ENCODE results near the gene AGFG1. TPM values are rescaled to one million over a fixed set of nuclear protein-coding genes. Genes with fewer than 3 reads are reported as not detected.
"Not testable (repeated sequence)": the region's sequence is repeated elsewhere in the genome, so short reads cannot be mapped to it uniquely, and the experiment has no call there.

Gene AGFG1
- total RNA-seq, 4 donors from 2014 or later: 41.0 to 60.3 (median 55.0) TPM

- H3K9me3 ChIP-seq: no peaks in the 10 kb centered on the region
- WGBS: 92% methylated on average over 5 of the region's 5 CpGs
- peaks cover 40% of the 10 kb centered on the region for H3K4me1 ChIP-seq
- no peak overlapping the region for H3K27ac ChIP-seq
- DNase-seq (ENCODE audit: low spot score in 2 of 2): no peak
- TF ChIP-seq, protein P1, sequence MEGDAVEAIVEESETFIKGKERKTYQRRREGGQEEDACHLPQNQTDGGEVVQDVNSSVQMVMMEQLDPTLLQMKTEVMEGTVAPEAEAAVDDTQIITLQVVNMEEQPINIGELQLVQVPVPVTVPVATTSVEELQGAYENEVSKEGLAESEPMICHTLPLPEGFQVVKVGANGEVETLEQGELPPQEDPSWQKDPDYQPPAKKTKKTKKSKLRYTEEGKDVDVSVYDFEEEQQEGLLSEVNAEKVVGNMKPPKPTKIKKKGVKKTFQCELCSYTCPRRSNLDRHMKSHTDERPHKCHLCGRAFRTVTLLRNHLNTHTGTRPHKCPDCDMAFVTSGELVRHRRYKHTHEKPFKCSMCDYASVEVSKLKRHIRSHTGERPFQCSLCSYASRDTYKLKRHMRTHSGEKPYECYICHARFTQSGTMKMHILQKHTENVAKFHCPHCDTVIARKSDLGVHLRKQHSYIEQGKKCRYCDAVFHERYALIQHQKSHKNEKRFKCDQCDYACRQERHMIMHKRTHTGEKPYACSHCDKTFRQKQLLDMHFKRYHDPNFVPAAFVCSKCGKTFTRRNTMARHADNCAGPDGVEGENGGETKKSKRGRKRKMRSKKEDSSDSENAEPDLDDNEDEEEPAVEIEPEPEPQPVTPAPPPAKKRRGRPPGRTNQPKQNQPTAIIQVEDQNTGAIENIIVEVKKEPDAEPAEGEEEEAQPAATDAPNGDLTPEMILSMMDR (IDR thresholded peaks at IDR 0.05): no peak
- TF ChIP-seq POLR2AphosphoS5 (IDR thresholded peaks at IDR 0.05) (no peak), EP300 (IDR thresholded peaks at IDR 0.05) (no peak), POLR2A (IDR thresholded peaks at IDR 0.05) (no peak)
- H3K4me3 ChIP-seq: no peak overlapping the region
- no peaks in the 10 kb centered on the region for H3K27me3 ChIP-seq
- H3K36me3 ChIP-seq: peaks cover 3% of the 10 kb centered on the region
These were observed 45.8 kb downstream of the AGFG1 start for GRCh38 chr2:227517724-227518123.

- not testable (repeated sequence) for H3K4me3 ChIP-seq; H3K36me3 ChIP-seq; DNase-seq (ENCODE audit: low spot score in 2 of 2); H3K27ac ChIP-seq; H3K9me3 ChIP-seq; H3K27me3 ChIP-seq
- H3K4me1 ChIP-seq: peaks cover 33% of the 10 kb centered on the region
- 46% methylated on average over 7 of the region's 7 CpGs for WGBS
These were observed 46.4 kb downstream of the AGFG1 start for GRCh38 chr2:227518278-227518865.

DNA sequence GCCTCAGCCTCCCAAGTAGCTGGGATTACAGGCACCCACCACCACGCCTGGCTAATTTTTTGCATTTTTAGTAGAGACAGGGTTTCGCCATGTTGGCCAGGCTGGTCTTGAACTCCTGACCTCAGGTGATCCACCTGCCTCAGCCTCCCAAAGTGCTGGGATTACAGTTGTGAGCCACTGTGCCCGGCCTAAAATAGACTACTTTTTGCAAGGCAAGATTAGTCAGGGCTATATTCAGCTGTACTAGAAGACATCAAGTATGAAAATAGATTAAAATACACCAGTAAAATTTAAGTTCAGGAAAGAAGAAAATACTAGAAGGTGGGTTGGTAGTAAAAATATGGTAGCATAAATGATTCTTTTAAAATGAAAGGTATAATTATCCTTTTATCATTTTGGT is 49.2 kb downstream of the AGFG1 start:
- H3K9me3 ChIP-seq; H3K27ac ChIP-seq; DNase-seq (ENCODE audit: low spot score in 2 of 2); H3K27me3 ChIP-seq; H3K4me3 ChIP-seq: not testable (repeated sequence)
- peaks cover 25% of the 10 kb centered on the region for H3K36me3 ChIP-seq
- WGBS: 87% methylated on average over 3 of the region's 3 CpGs
- H3K4me1 ChIP-seq: peaks cover 22% of the 10 kb centered on the region

DNA sequence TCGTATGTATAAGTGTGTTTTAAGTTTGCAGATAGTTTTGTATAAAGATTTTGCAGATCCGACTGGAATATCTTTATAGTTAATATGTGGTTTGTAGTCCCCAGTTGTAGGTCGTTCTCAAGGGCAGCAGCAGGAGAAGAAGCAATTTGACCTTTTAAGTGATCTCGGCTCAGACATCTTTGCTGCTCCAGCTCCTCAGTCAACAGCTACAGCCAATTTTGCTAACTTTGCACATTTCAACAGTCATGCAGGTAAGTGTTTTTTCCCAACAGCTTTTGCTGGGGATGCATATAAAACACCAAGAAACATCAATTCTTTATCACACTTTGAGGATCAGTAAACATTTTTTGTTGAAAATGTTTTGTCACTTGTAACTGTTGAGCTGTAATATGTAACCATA is 52.7 kb downstream of the AGFG1 start:
- peaks cover 38% of the 10 kb centered on the region for H3K36me3 ChIP-seq

DNA sequence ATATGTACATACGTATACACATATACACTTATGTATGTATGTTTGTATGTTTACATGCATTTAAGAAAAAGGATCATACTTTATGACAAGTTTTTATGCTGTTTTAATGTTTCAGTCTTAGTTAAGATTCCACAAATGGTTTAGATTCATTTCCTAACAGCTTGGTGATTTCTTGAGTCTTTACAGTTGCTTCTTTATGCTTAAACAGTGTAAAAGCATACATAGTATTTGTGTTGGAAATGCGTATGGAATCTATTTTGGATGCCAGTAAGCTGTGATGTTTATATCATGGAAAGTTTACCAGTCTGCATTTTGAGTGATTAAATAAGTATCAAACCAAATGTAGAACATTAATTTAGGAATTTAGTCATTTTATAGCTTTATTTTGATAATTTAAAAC is 55.4 kb downstream of the AGFG1 start:
- peaks cover 44% of the 10 kb centered on the region for H3K36me3 ChIP-seq
- H3K4me3 ChIP-seq: no peak overlapping the region
- 96% methylated on average over 2 of the region's 2 CpGs for WGBS

More for the DNA sequence above, 52.7 kb downstream of the AGFG1 start:
- TF ChIP-seq, protein P1 (IDR thresholded peaks at IDR 0.05): no peak
- TF ChIP-seq POLR2AphosphoS5 (IDR thresholded peaks at IDR 0.05): no peak
- TF ChIP-seq POLR2A (IDR thresholded peaks at IDR 0.05): no peak
- TF ChIP-seq EP300 (IDR thresholded peaks at IDR 0.05): no peak
- DNase-seq (ENCODE audit: low spot score in 2 of 2): no peak
- no peak overlapping the region for H3K4me3 ChIP-seq
- H3K27me3 ChIP-seq: no peaks in the 10 kb centered on the region
- no peaks in the 10 kb centered on the region for H3K4me1 ChIP-seq
- H3K27ac ChIP-seq: no peak overlapping the region
- 89% methylated on average over 4 of the region's 4 CpGs for WGBS
- no peaks in the 10 kb centered on the region for H3K9me3 ChIP-seq

DNA sequence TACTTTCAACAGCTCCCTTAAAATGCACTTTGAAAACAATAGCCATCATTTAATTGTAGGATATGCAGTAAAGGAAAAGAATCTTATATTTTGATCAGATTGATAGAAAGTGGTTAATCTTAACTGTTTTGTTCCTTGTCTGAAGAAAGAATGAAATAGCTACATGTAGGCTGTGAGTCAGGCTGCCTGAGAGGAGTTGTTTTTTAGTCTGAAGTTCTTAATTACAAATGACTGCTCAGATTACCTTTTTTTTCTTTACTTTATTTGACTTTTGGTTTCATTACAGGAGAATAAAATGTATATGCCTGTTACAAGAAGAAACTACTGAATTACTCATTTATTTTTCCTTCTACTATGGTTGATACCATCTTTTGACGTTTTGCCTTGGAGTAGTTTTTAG is 56.8 kb downstream of the AGFG1 start:
- no peaks in the 10 kb centered on the region for H3K27me3 ChIP-seq
- TF ChIP-seq EP300 (IDR thresholded peaks at IDR 0.05) (no peak), POLR2A (IDR thresholded peaks at IDR 0.05) (no peak), POLR2AphosphoS5 (IDR thresholded peaks at IDR 0.05) (no peak)
- TF ChIP-seq, protein P1 (IDR thresholded peaks at IDR 0.05): no peak
- no peaks in the 10 kb centered on the region for H3K4me1 ChIP-seq
- H3K4me3 ChIP-seq: no peak overlapping the region
- peaks cover 57% of the 10 kb centered on the region for H3K36me3 ChIP-seq
- 48% methylated on average over 1 of the region's 1 CpG for WGBS
- H3K27ac ChIP-seq: no peak overlapping the region
- H3K9me3 ChIP-seq: no peaks in the 10 kb centered on the region
- DNase-seq (ENCODE audit: low spot score in 2 of 2): no peak

More for the DNA sequence above, 55.4 kb downstream of the AGFG1 start:
- Histone ChIP-seq H3K9me3 (no peaks in the 10 kb centered on the region), H3K27ac (no peak overlapping the region), H3K4me1 (no peaks in the 10 kb centered on the region), H3K27me3 (no peaks in the 10 kb centered on the region)
- TF ChIP-seq POLR2AphosphoS5 (IDR thresholded peaks at IDR 0.05) (no peak), EP300 (IDR thresholded peaks at IDR 0.05) (no peak), POLR2A (IDR thresholded peaks at IDR 0.05) (no peak)
- TF ChIP-seq, protein P1 (IDR thresholded peaks at IDR 0.05): no peak
- no peak for DNase-seq (ENCODE audit: low spot score in 2 of 2)

Measured in suprapubic skin (tissue), 4 donors.